Panc1 (cell line): ENCODE measurements around the gene LAIR1. TPM values are rescaled to one million over a fixed set of nuclear protein-coding genes. Genes with fewer than 3 reads are reported as not detected.

Experiments used
- ATAC-seq: fragments of 200-7000 bp; cut with Tn5 transposase; 2 replicates; pipeline ENCODE4 v1.9.1; 2020; ENCODE audit warnings: mild to moderate bottlenecking, moderate library complexity
- BruUV-seq: library from RNA; stranded (reverse); fragments of 400-500 nt; replicated peaks from 2 replicates; lab custom pipeline; 2021; lab: Mats Ljungman, UMichigan
- CTCF ChIA-PET: fragments of 300-600 bp; sonication (Branson Sonifier 250); formaldehyde crosslinking; loops from one replicate; lab custom pipeline; 2022; ENCODE audit warnings: antibody characterized with exemption; lab: Charles Lee
- POLR2A ChIA-PET: fragments of 300-600 bp; sonication (Branson Sonifier 250); formaldehyde crosslinking; loops from one replicate; lab custom pipeline; 2022; ENCODE audit warnings: antibody characterized with exemption; lab: Charles Lee
- DNase-seq: peaks from one replicate; pipeline ENCODE4 v3.0.0-alpha.2; 2010; ENCODE audit warnings: low read depth, low spot score
- H3K27ac ChIP-seq: 2 replicates; pipeline ENCODE4 v1.5.1; 2011; ENCODE audit warnings: mild to moderate bottlenecking, low read length, inconsistent platforms
- H3K27me3 ChIP-seq: fragments of 200-500 bp; sonication (Bioruptor generic); 2 replicates; pipeline ENCODE4 v1.6.0; 2014; ENCODE audit warnings: low read length, inconsistent platforms; ENCODE audit not compliant: control insufficient read depth, insufficient read depth
- H3K36me3 ChIP-seq: fragments of 200-500 bp; sonication (Bioruptor generic); 2 replicates; pipeline ENCODE4 v1.5.1; 2014; ENCODE audit warnings: inconsistent platforms, mild to moderate bottlenecking, low read length, moderate library complexity; ENCODE audit not compliant: control insufficient read depth, insufficient read depth
- H3K4me1 ChIP-seq: 2 replicates; pipeline ENCODE4 v1.5.1; 2011; ENCODE audit warnings: inconsistent platforms, mild to moderate bottlenecking, low read length, moderate library complexity; ENCODE audit not compliant: control insufficient read depth, insufficient read depth
- H3K4me3 ChIP-seq, 2 experiments: 2 replicates each; pipeline ENCODE4 v1.5.1; 2011 to 2012; ENCODE audit warnings: low read depth in 2 of 2, low read length in 2 of 2, mild to moderate bottlenecking in 2 of 2, inconsistent platforms in 1 of 2, moderate library complexity in 1 of 2
- H3K9me3 ChIP-seq: fragments of 200-500 bp; sonication (Bioruptor generic); 2 replicates; pipeline ENCODE4 v1.5.1; 2014; ENCODE audit warnings: low read depth, mild to moderate bottlenecking, inconsistent platforms, low read length, moderate library complexity; ENCODE audit not compliant: control insufficient read depth, insufficient read depth
- POLR2AphosphoS5 ChIP-seq: IDR thresholded peaks from 2 replicates; pipeline ENCODE4 v1.6.1; 2012; ENCODE audit warnings: mild to moderate bottlenecking, low read depth, low read length, moderate library complexity
- SIN3A ChIP-seq: IDR thresholded peaks from 2 replicates; pipeline ENCODE4 v1.6.1; 2012; ENCODE audit warnings: low read depth, mild to moderate bottlenecking, low read length, moderate library complexity, borderline replicate concordance; ENCODE audit not compliant: insufficient read depth
- TCF7L2 ChIP-seq: IDR thresholded peaks from 2 replicates; pipeline ENCODE4 v1.6.1; 2011; ENCODE audit warnings: mild to moderate bottlenecking, low read depth, low read length, inconsistent platforms
- in situ Hi-C: cut with HindIII; loops from 2 replicates; pipeline ENCODE4 v1.10.0; 2016; ENCODE audit warnings: low sequenced_read_pairs, low pct_unique_long_range_greater_than_20kb
- intact Hi-C: fragments of 100-400 bp; cut with micrococcal nuclease; formaldehyde crosslinking; loops from one replicate; pipeline ENCODE4 v1.10.0; 2022; ENCODE audit not compliant: unreplicated experiment
- total RNA-seq: library from RNA; stranded (reverse); gene quantifications from one replicate; pipeline ENCODE4 v1.2.1, GENCODE V29; 2021; ENCODE audit not compliant: unreplicated experiment
- TF ChIP-seq, protein P1 (sequence below): fragments of 450-650 bp; IDR thresholded peaks from 2 replicates; pipeline ENCODE4 v1.5.1; 2017; ENCODE audit warnings: mild to moderate bottlenecking
- TF ChIP-seq, protein P2 (sequence below), 2 experiments: IDR thresholded peaks; 2 replicates each; pipeline ENCODE4 v1.6.1; 2011 to 2012; ENCODE audit warnings: low read depth in 2 of 2, control low read depth in 1 of 2, low read length in 1 of 2, mild to moderate bottlenecking in 1 of 2, moderate library complexity in 1 of 2; ENCODE audit not compliant: insufficient read depth in 1 of 2

LAIR1 gene
- total RNA-seq, 1 experiment from 2014 or later = 0.05 TPM

- DNase-seq (peak; percentile 42), ATAC-seq (peak; percentile 54; the same call in 1 of the 2 replicates)
- Histone ChIP-seq H3K27me3 (peaks cover 13% of the 10 kb centered on the region), H3K4me1 (peaks cover 6% of the 10 kb centered on the region; the same call in 1 of the 2 replicates), H3K27ac (no peak overlapping the region), H3K9me3 (no peaks in the 10 kb centered on the region), H3K4me3 (no peak overlapping the region), H3K36me3 (no peaks in the 10 kb centered on the region)
- no TSS peak for BruUV-seq
- ChIA-PET POLR2A (no interaction called here), CTCF (interaction anchor here (0.5 to 1.7 kb wide), 7 partner anchors 12 to 186 kb away, joined by 3 to 7 read pairs (median 5); partner anchors contain the start of gene LILRA4)
- intact Hi-C loops (loop anchor here (2.0 kb wide), 1 partner anchor 48 kb away; no protein-coding TSS in a partner anchor), in situ Hi-C loops (no loop called here)
- TF ChIP-seq, protein P1, sequence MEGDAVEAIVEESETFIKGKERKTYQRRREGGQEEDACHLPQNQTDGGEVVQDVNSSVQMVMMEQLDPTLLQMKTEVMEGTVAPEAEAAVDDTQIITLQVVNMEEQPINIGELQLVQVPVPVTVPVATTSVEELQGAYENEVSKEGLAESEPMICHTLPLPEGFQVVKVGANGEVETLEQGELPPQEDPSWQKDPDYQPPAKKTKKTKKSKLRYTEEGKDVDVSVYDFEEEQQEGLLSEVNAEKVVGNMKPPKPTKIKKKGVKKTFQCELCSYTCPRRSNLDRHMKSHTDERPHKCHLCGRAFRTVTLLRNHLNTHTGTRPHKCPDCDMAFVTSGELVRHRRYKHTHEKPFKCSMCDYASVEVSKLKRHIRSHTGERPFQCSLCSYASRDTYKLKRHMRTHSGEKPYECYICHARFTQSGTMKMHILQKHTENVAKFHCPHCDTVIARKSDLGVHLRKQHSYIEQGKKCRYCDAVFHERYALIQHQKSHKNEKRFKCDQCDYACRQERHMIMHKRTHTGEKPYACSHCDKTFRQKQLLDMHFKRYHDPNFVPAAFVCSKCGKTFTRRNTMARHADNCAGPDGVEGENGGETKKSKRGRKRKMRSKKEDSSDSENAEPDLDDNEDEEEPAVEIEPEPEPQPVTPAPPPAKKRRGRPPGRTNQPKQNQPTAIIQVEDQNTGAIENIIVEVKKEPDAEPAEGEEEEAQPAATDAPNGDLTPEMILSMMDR = peak; percentile 95
- TF ChIP-seq TCF7L2 (no peak), SIN3A (no peak), POLR2AphosphoS5 (no peak)
- TF ChIP-seq, protein P2, sequence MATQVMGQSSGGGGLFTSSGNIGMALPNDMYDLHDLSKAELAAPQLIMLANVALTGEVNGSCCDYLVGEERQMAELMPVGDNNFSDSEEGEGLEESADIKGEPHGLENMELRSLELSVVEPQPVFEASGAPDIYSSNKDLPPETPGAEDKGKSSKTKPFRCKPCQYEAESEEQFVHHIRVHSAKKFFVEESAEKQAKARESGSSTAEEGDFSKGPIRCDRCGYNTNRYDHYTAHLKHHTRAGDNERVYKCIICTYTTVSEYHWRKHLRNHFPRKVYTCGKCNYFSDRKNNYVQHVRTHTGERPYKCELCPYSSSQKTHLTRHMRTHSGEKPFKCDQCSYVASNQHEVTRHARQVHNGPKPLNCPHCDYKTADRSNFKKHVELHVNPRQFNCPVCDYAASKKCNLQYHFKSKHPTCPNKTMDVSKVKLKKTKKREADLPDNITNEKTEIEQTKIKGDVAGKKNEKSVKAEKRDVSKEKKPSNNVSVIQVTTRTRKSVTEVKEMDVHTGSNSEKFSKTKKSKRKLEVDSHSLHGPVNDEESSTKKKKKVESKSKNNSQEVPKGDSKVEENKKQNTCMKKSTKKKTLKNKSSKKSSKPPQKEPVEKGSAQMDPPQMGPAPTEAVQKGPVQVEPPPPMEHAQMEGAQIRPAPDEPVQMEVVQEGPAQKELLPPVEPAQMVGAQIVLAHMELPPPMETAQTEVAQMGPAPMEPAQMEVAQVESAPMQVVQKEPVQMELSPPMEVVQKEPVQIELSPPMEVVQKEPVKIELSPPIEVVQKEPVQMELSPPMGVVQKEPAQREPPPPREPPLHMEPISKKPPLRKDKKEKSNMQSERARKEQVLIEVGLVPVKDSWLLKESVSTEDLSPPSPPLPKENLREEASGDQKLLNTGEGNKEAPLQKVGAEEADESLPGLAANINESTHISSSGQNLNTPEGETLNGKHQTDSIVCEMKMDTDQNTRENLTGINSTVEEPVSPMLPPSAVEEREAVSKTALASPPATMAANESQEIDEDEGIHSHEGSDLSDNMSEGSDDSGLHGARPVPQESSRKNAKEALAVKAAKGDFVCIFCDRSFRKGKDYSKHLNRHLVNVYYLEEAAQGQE (IDR thresholded peaks at IDR 0.05; ENCODE audit: insufficient read depth in 1 of 2, low read depth in 2 of 2, low read length in 1 of 2) = no peak
These were observed 26.3 kb upstream of the LAIR1 start for GRCh38 chr19:54390942-54391577.

- no TSS peak for BruUV-seq
These were observed 24.8 kb upstream of the LAIR1 start for GRCh38 chr19:54389553-54389952.

More at GRCh38 chr19:54389553-54389952, 24.8 kb upstream of the LAIR1 start:
- in situ Hi-C loops = no loop called here
- TF ChIP-seq, protein P1 = no peak
- no peak for TF ChIP-seq TCF7L2
- TF ChIP-seq, protein P2 (IDR thresholded peaks at IDR 0.05; ENCODE audit: insufficient read depth in 1 of 2, low read depth in 2 of 2, low read length in 1 of 2) = no peak
- no peak for TF ChIP-seq SIN3A
- no peak for TF ChIP-seq POLR2AphosphoS5
- H3K4me1 ChIP-seq = peaks cover 6% of the 10 kb centered on the region; the same call in 1 of the 2 replicates
- peaks cover 16% of the 10 kb centered on the region for H3K27me3 ChIP-seq
- no peak overlapping the region for H3K27ac ChIP-seq
- ChIA-PET CTCF (no interaction called here), POLR2A (no interaction called here)
- H3K9me3 ChIP-seq = no peaks in the 10 kb centered on the region
- no peaks in the 10 kb centered on the region for H3K36me3 ChIP-seq
- DNase-seq = no peak
- no peak for ATAC-seq
- intact Hi-C loops = no loop called here
- H3K4me3 ChIP-seq = no peak overlapping the region
